Fibroblast of peridontal ligament (primary cell): Measurements from ENCODE around the gene NOP16.

Experiments
- DNase-seq: peaks from one replicate; pipeline ENCODE4 v3.0.0-alpha.2; 2010; ENCODE audit errors: extremely low read depth

NOP16 gene

DNA sequence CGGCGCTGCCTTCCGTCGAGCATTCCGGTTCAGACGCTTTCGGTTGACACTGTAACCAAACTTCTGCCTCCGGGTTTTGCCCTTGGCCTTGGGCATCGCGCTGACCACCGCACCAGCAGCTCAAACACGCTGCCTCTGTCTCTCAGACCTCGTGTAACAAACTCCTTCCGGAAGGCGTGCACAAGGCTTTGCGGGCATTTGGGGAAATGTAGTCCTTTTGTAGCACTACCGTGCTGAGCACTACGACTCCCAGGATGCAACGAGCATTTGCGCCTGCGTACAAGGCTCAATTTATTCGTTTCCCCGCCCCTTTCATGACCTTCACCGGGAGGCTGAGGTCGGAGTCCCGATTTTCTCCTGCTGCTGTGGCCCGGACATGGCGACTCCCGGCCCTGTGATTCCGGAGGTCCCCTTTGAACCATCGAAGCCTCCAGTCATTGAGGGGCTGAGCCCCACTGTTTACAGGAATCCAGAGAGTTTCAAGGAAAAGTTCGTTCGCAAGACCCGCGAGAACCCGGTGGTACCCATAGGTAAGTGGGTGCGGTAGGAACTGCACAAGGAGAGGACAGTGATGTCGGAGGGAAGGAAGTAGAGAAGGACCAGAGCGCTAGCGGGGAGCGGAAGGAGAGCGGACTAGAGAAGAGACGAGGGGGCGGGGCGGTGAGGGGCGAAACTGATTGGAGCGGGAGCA lies at the start of gene NOP16, which contains the start of gene HIGD2A:
TSS of gene NOP16 (minus strand) at position 155 of the 691 bp plus-strand sequence. CDS start at position 96, 59 bp downstream.
TSS of gene HIGD2A (plus strand) at position 308 of the 691 bp plus-strand sequence. CDS start at position 377, 69 bp downstream.
- peak; percentile 99 for DNase-seq

DNA sequence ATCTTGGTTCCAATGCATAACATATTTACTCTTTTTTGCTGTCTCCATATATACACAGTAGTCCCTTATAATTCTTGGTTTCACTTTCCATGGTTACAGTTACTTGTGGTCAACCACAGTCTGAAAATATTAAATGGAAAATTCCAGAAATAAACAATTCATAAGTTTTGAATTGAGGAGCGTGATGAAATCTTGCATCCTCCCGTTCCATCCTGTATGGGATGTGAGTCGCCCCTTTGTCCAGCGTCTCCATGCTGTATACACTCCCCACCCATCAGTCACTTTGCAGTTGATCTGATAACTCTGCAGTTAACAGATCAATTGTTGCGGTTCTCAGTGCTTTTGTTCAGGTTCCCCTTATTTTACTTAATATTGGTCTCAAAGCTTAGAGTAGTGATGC lies 48.3 kb upstream of the NOP16 start:
- DNase-seq: peak; percentile 83

- DNase-seq: no peak
These were observed 44.3 kb upstream of the NOP16 start for GRCh38 chr5:176432707-176433106.

- no peak for DNase-seq
These were observed 41.6 kb upstream of the NOP16 start for GRCh38 chr5:176429972-176430371.

GRCh38 chr5:176427971-176428370 lies 39.6 kb upstream of the NOP16 start:
- DNase-seq: peak; percentile 46

GRCh38 chr5:176426876-176427275 lies 38.5 kb upstream of the NOP16 start:
- DNase-seq: no peak

DNA sequence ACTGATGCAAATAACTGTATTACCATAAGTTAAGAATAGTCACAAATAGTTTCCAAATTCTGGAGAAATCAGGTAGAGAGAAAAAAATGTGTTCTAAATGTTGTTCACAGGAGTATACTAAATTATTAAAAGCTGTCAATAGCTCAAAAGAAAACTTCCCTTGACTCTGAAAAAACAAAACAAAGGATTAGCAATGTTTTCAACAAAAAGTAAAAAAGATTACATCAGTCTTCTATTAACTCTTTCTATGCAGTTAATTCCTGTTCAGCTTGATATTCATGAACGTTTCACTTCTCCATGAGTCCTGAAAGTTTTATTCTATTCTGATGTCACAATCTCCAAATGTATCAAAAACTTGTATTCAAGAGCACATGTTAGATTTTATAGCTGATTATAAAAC lies 37.4 kb upstream of the NOP16 start:
- no peak for DNase-seq

DNA sequence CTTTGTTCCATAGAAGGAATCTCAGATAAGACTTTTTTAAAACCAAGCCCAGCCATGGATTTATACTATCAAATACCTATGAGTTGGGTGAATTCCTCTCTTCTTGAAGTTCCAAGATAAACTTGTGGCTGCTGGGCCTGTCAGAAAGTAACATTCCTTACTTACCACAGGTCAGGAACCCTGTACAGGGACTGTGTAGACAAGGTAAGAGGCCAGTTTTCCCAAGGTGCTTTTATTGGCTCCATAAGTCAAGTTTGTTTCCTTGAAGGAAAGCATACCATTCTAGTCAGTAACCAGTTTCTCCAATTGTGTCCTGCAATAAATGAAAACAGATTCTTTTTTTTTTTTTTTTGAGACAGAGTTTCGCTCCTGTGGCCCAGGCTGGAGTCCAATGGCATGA lies 36.7 kb upstream of the NOP16 start:
- no peak for DNase-seq

- no peak for DNase-seq
These were observed 35.8 kb upstream of the NOP16 start for GRCh38 chr5:176424181-176424580.

DNA sequence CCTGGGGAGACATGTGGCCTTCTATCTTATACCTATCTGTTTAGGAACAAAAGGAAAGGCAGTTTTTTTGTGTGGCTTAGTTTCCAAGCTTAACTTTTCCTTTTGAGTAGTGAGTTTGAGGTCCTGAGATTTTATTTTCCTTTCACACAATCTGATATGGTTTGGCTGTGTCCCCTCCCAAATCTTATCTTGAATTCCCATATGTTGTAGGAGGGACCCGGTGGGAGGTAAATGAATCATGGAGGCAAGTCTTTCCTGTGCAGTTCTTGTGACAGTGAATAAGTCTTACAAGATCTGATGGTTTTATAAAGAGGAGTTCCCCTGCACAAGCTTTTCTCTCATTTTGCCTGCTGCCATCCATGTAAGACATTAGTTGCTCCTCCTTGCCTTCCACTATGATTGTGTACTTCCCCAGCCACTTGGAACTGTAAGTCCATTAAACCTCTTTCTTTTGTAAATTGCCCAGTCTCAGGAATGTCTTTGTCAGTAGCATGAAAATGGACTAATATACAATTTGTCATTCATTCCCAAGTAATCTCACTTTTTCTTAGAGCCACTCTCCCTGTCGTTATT lies 32.7 kb upstream of the NOP16 start:
- no peak for DNase-seq

DNA sequence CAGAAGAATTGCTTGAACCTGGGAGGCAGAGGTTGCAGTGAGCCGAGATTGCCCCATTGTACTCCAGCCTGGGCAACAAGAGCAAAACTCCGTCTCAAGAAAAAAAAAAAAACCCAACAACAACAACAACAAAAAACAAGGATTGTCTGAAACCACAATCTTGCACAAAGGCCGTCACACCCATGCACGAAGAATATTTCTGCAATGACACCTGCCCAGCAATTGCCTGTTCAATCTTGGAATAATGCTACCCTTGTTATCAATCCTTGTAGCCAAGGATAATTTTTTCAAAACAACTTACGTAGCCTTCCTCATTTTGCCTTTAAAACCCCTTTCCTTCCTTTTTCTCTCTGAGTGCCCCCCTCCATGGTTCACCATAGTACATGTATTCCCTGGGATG lies 31.7 kb upstream of the NOP16 start:
- DNase-seq: no peak

GRCh38 chr5:176418251-176418650 lies 29.9 kb upstream of the NOP16 start:
- DNase-seq: no peak

- DNase-seq: no peak
These were observed 28.6 kb upstream of the NOP16 start for GRCh38 chr5:176416965-176417364.

- DNase-seq: peak; percentile 64
These were observed 27.8 kb upstream of the NOP16 start, which contains the start of gene CLTB for GRCh38 chr5:176415952-176416924. Gene CLTB, minus strand, starts transcription at chr5:176416539. Its CDS starts 176 bp downstream, at chr5:176416363.

DNA sequence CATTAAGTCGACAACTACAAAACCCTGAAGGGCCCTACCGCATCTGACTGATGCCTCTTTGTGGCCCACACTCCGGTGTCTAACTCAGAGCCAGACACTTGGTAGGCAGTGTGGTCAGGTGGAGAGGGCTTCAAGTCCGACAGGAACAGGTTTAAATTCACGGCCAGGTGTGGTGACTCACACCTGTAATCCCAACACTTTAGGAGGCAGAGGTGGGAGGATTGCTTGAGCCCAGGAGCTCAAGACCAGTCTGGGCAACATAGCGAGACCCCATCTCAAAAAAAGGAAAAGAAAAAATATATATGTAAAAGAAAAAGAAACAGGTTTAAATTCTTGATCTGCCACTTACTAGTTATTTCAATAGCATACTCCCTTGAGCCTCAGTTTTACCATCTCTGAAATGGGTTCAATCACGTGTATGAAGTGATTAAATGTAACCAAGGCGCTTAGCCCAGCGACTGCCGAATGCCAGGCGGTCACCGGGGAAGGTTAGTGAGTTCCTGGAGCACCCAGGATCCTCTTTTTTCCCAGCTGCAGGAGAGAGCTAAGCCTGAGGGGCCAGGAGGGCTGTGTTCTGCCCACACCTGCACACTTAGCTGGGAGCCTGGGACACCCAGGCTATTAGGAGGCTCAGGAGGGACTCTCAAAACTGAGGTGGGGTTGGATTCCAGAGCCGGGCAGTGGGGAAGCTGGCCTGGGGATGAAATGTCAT lies 27.0 kb upstream of the NOP16 start:
- DNase-seq: no peak

- no peak for DNase-seq
These were observed 26.3 kb upstream of the NOP16 start for GRCh38 chr5:176414704-176415103.

GRCh38 chr5:176413709-176414191 lies 25.4 kb upstream of the NOP16 start:
- no peak for DNase-seq

- DNase-seq: peak; percentile 25
These were observed 24.8 kb upstream of the NOP16 start for GRCh38 chr5:176413255-176413565.

DNA sequence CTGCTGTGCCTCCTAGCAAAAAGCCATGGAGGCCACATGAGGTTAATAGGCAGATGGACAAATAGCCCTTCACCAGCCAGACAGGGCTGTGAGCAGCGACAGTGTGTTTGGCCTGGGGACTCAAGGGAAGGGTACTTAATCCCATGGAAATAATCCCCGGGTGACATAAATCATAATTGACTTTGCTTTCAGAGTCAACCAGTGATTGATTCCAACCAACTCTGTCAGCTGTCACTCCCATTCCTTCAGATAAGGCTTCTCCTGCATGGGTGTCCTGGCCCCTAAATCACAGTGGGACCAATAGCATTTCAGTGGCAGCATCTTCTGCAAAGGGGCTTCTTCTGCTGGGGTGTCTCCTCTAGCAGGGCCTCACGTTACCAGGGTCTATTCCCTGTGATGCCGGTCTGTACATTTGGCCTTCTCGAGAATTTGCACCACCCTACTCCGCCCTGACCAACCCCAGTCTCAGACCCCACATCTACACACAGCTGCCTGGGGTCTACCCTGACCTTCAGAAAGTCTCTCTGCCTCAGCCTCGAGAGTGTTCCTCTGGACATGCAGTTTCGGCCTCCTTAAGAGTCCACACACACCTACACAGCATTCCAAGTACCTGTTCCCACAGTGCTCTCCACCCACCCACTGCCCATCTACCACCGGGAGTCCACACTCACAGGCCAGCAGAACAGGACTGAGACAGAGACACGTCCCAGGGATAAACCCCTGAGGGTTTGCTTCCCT lies 24.3 kb upstream of the NOP16 start:
- DNase-seq: no peak

- no peak for DNase-seq
These were observed 22.2 kb upstream of the NOP16 start for GRCh38 chr5:176410486-176411180.
